IPS DF 6.9 (cell line): Measurements from ENCODE around the gene DNM3.
A peak's percentile ranks its signal among the peaks of the same experiment; 100 is the strongest.

ENCODE experiments used
- DNase-seq: peaks from one replicate; pipeline ENCODE4 v3.0.0-alpha.2; 2013; ENCODE audit warnings: low read depth, low spot score
- H3K27ac ChIP-seq: one replicate; pipeline ENCODE4 v1.5.1; 2013; ENCODE audit warnings: low read length, control low read depth
- H3K27me3 ChIP-seq: 2 replicates; pipeline ENCODE4 v1.6.1; 2013; ENCODE audit warnings: mild to moderate bottlenecking, low read length; ENCODE audit not compliant: control insufficient read depth, insufficient read depth
- H3K36me3 ChIP-seq: 2 replicates; pipeline ENCODE4 v1.6.1; 2013; ENCODE audit warnings: low read length; ENCODE audit not compliant: control insufficient read depth, insufficient read depth
- H3K4me1 ChIP-seq: 2 replicates; pipeline ENCODE4 v1.6.1; 2013; ENCODE audit warnings: low read length; ENCODE audit not compliant: control insufficient read depth, insufficient read depth
- H3K4me3 ChIP-seq: 2 replicates; pipeline ENCODE4 v1.5.1; 2013; ENCODE audit warnings: mild to moderate bottlenecking, low read length
- H3K9me3 ChIP-seq: 2 replicates; pipeline ENCODE4 v1.6.1; 2013; ENCODE audit warnings: low read length, inconsistent platforms; ENCODE audit not compliant: control insufficient read depth, insufficient read depth
- WGBS: extraction: QIAGEN DNeasy Blood & Tissue Kit; methylation state at CpG from one replicate; pipeline ENCODE4 v1.1.7; 2013; ENCODE audit warnings: mixed read lengths, missing lambda C conversion rate; ENCODE audit not compliant: insufficient read length, insufficient coverage; 5-methylcytosine and 5-hydroxymethylcytosine counted together

The DNM3 gene

DNA sequence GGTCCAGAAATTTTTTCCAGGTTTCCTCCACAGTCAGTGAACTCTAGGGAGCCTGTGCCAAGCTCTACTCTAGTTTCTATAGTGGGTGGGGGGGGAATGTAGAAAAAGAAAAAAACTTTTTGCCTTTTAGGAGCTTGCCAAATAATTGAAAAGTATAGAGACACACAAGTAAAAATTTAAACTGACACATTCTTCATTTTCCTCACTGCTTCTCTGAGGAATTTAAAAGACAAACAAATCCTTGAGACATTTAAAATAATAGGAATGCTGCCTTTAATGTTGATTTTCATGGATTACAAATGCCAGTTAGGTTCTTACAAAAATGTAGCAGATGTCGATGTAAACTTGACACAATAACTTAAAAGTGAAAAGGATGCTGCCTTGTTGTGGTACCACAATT lies 241.9 kb downstream of the DNM3 start:
- WGBS: no CpG with 5 or more reads among the region's 1 CpG
- H3K4me1 ChIP-seq: no peaks in the 10 kb centered on the region
- no peaks in the 10 kb centered on the region for H3K9me3 ChIP-seq
- H3K4me3 ChIP-seq: no peak overlapping the region
- no peak for DNase-seq
- no peaks in the 10 kb centered on the region; the same call in 1 of the 2 replicates for H3K36me3 ChIP-seq
- no peak overlapping the region for H3K27ac ChIP-seq
- H3K27me3 ChIP-seq: no peaks in the 10 kb centered on the region

DNA sequence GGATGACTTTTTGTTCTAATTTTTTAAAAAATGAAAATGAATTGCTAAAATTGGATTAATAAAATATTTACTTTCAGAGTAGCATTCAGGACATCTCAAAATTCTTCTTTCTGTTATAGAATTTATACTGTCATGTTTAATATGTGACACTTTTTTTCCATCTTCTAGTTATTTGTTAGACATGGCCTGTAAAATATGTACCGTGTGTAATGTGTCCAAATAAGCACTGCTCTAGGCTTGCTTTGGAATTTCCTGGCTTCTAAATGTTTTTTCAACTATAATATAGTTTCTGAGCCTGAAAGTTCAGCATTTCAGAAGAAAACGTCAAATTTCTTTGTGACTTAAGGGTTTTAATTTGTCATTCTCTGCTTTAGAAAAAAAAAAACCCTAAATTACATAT lies 243.6 kb downstream of the DNM3 start:
- no CpG with 5 or more reads among the region's 2 CpGs for WGBS
- Histone ChIP-seq H3K27me3 (no peaks in the 10 kb centered on the region), H3K27ac (no peak overlapping the region), H3K9me3 (no peaks in the 10 kb centered on the region), H3K4me3 (no peak overlapping the region), H3K36me3 (no peaks in the 10 kb centered on the region; the same call in 1 of the 2 replicates), H3K4me1 (no peaks in the 10 kb centered on the region)
- DNase-seq: no peak

DNA sequence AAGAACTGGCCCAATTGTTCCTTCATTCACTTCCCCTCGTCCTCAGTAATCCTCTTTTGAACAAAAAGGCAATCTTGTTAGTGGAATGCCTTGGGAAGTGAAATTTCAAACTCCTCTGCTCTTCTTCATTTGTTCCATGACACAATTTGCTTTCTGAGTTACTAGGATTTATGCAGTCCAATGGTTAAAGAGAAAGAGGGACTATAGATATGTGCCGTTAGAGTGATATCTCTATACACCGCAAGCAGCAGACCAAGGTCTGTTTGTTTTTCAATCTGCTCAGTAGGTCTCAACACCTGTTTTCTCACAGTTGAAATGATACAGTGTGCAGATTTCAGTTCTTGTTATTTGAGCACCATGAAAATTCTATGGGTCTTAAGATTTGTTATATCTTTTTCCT lies 244.0 kb downstream of the DNM3 start:
- Histone ChIP-seq H3K36me3 (no peaks in the 10 kb centered on the region; the same call in 1 of the 2 replicates), H3K4me1 (no peaks in the 10 kb centered on the region), H3K9me3 (no peaks in the 10 kb centered on the region), H3K27ac (no peak overlapping the region), H3K4me3 (no peak overlapping the region), H3K27me3 (no peaks in the 10 kb centered on the region)
- DNase-seq: no peak
- no CpG with 5 or more reads among the region's 3 CpGs for WGBS

DNA sequence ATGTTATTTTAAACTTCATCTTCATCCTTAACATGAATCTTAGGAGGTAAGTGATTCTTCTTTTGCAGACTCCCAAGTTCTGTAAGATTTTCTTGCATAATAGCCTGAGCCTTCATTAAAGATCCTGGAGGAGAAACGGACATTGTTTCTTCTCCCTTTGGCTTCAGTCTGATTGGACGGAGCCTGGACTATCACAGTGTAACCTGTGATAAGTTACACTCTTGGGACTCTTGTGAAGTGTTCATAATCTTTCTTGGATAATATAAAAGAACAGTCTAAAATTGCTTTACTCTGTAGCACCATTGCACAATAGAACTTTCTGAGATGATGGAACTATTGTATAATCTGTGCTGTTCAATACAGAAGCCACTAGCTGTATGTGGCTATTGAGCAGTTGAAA lies 244.8 kb downstream of the DNM3 start:
- no peak for DNase-seq
- no peak overlapping the region for H3K4me3 ChIP-seq
- no peaks in the 10 kb centered on the region for H3K27me3 ChIP-seq
- no peak overlapping the region for H3K27ac ChIP-seq
- WGBS: no CpG with 5 or more reads among the region's 2 CpGs
- no peaks in the 10 kb centered on the region; the same call in 1 of the 2 replicates for H3K36me3 ChIP-seq
- H3K9me3 ChIP-seq: no peaks in the 10 kb centered on the region
- H3K4me1 ChIP-seq: no peaks in the 10 kb centered on the region

DNA sequence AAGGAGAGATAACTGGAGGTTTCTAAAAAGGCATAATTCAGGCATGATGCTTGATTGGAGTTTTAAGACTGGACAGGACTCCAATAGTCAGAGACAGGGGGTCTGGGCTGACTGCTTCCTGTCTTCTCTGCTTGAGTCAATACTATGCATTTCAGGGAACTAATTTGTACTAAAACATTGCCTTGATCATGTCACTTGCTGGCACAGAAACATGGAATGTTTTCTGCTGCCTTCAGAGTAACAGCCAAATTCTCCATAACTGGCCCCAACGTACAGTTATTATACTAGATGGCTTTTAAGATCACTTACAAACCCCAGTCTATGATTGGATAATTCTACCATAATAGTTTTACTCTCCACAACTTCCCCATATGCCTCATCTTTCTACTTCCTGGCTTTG lies 247.0 kb downstream of the DNM3 start:
- Histone ChIP-seq H3K27ac (no peak overlapping the region), H3K4me1 (0 out of 2 replicates have a peak, but pooled peaks cover 1% of the 10 kb centered on the region), H3K4me3 (no peak overlapping the region), H3K36me3 (no peaks in the 10 kb centered on the region; the same call in 1 of the 2 replicates), H3K9me3 (no peaks in the 10 kb centered on the region), H3K27me3 (no peaks in the 10 kb centered on the region)
- DNase-seq: no peak
- WGBS: no CpG with 5 or more reads among the region's 1 CpG

DNA sequence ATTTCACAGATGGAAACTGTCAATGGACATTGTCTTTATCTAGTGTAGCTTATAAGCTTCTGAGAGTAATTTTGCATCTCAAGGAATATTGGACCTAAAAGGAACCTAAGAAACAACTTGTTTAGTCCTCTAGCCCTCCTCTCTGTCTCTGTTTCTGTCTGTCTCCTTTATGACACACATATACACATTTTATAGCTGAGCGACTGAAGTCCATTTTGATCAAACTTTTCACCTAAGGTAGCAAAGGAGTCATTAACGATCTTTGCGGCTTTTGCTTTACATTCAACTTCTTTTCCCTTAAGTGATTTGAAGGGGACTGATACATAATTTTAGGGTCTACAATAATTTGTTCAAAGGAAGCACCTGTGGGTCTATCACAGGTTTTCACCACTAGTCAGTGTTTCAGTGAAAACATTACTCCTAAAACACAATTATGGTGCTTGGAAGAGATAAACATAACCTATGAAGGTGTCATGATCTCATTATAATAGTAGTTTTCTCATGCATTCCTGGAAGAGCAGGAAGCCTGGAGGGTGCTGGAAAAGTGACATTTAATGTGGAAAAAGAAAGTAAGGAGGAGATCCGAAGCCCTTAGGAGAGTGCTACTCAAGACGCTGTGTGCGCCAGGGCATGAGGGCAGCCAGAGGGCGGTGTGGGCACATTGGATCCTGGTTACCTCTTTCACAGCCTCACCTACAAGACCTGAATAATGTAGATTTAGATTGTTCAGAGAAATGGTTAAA lies 248.6 kb downstream of the DNM3 start:
- DNase-seq: peak; percentile 57
- Histone ChIP-seq H3K36me3 (no peaks in the 10 kb centered on the region; the same call in 1 of the 2 replicates), H3K4me3 (no peak overlapping the region), H3K4me1 (0 out of 2 replicates have a peak, but pooled peaks cover 1% of the 10 kb centered on the region), H3K27me3 (no peaks in the 10 kb centered on the region), H3K27ac (no peak overlapping the region), H3K9me3 (no peaks in the 10 kb centered on the region)
- no CpG with 5 or more reads among the region's 7 CpGs for WGBS

- H3K27ac ChIP-seq: no peak overlapping the region
- WGBS: no CpG with 5 or more reads among the region's 1 CpG
- no peak for DNase-seq
These were observed 249.2 kb downstream of the DNM3 start for GRCh38 chr1:172090511-172090817.

GRCh38 chr1:172095846-172096245 lies 254.5 kb downstream of the DNM3 start:
- DNase-seq: no peak
- no peak overlapping the region for H3K27ac ChIP-seq
- H3K9me3 ChIP-seq: no peaks in the 10 kb centered on the region
- no CpG with 5 or more reads among the region's 2 CpGs for WGBS
- no peak overlapping the region for H3K4me3 ChIP-seq
- H3K4me1 ChIP-seq: 0 out of 2 replicates have a peak, but pooled peaks cover 1% of the 10 kb centered on the region
- H3K36me3 ChIP-seq: no peaks in the 10 kb centered on the region
- H3K27me3 ChIP-seq: no peaks in the 10 kb centered on the region

More at GRCh38 chr1:172090511-172090817, 249.2 kb downstream of the DNM3 start:
- H3K4me3 ChIP-seq: no peak overlapping the region
- H3K9me3 ChIP-seq: no peaks in the 10 kb centered on the region
- H3K4me1 ChIP-seq: 0 out of 2 replicates have a peak, but pooled peaks cover 1% of the 10 kb centered on the region
- H3K36me3 ChIP-seq: no peaks in the 10 kb centered on the region; the same call in 1 of the 2 replicates
- no peaks in the 10 kb centered on the region for H3K27me3 ChIP-seq

- H3K9me3 ChIP-seq: no peaks in the 10 kb centered on the region
- DNase-seq: no peak
- H3K27ac ChIP-seq: no peak overlapping the region
- H3K36me3 ChIP-seq: no peaks in the 10 kb centered on the region
- H3K4me1 ChIP-seq: no peaks in the 10 kb centered on the region
- no peak overlapping the region for H3K4me3 ChIP-seq
- H3K27me3 ChIP-seq: no peaks in the 10 kb centered on the region
These were observed 263.9 kb downstream of the DNM3 start for GRCh38 chr1:172105230-172105629.

DNA sequence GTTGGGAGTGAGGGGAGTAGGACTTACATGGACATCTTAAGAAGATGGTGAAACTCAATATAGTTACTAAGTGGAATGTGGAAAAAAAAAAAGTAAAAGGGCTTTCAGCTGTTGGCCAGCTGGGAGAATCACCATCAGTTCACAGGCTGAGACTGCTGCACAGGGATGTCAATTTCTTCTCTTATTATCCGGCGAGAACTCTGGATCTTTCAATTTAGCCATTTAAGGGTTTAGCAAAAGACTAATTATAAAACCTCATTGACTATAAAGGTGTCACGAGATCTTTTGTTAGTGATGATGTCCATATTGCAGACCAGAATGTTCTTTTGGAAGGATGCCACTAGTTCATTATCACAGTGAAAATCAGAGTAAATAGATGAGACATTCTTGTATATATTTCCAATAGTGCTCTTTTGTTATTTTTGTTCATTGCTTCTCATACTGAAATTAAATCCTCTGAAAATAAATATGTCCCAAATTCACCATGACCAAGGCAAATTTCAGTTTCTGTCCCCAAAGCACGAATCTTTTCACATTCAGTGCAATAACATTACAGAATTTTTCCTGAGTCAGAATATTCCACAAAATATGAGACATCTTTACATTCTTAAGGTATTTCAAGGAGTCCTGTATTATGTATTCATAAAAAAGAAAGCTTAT lies 266.1 kb downstream of the DNM3 start:
- no peak overlapping the region for H3K27ac ChIP-seq
- no peaks in the 10 kb centered on the region for H3K27me3 ChIP-seq
- WGBS: no CpG with 5 or more reads among the region's 4 CpGs
- H3K4me1 ChIP-seq: no peaks in the 10 kb centered on the region
- DNase-seq: no peak
- no peak overlapping the region for H3K4me3 ChIP-seq
- H3K36me3 ChIP-seq: no peaks in the 10 kb centered on the region
- no peaks in the 10 kb centered on the region for H3K9me3 ChIP-seq
